HG02759 (cell line): ENCODE data around the gene FKBP9.
"Not testable (repeated sequence)": the region's sequence is repeated elsewhere in the genome, so short reads cannot be mapped to it uniquely, and the experiment has no call there.

Source experiments
- ATAC-seq: cut with Tn5 transposase; IDR thresholded peaks from one replicate; pipeline ENCODE4 v1.9.1; 2021; ENCODE audit warnings: mild to moderate bottlenecking, moderate library complexity; ENCODE audit not compliant: unreplicated experiment

Gene FKBP9

GRCh38 chr7:32957326-32958045 is at the start of gene FKBP9:
Gene FKBP9, plus strand, starts transcription at chr7:32957440. Its CDS starts 134 bp downstream, at chr7:32957574.
- peak; percentile 87 for ATAC-seq

GRCh38 chr7:32910195-32910594 is 47.0 kb upstream of the FKBP9 start:
- no peak for ATAC-seq

- no peak for ATAC-seq
Observed at GRCh38 chr7:32914184-32914583, 43.1 kb upstream of the FKBP9 start.

- ATAC-seq, result no peak
Observed at GRCh38 chr7:32915041-32915536, 42.2 kb upstream of the FKBP9 start.

GRCh38 chr7:32916006-32916405 is 41.2 kb upstream of the FKBP9 start:
- no peak for ATAC-seq

GRCh38 chr7:32916994-32917393 is 40.2 kb upstream of the FKBP9 start:
- not testable (repeated sequence) for ATAC-seq

- no peak for ATAC-seq
Observed at GRCh38 chr7:32921896-32922295, 35.3 kb upstream of the FKBP9 start.

- ATAC-seq, result no peak
Observed at GRCh38 chr7:32928785-32929298, 28.4 kb upstream of the FKBP9 start.

- no peak for ATAC-seq
Observed at GRCh38 chr7:32929430-32930143, 27.7 kb upstream of the FKBP9 start.

- ATAC-seq, result no peak
Observed at GRCh38 chr7:32930378-32930777, 26.9 kb upstream of the FKBP9 start.

GRCh38 chr7:32935558-32935957 is 21.7 kb upstream of the FKBP9 start:
- no peak for ATAC-seq

GRCh38 chr7:32936689-32937088 is 20.6 kb upstream of the FKBP9 start:
- no peak for ATAC-seq

GRCh38 chr7:32937344-32938174 is 19.7 kb upstream of the FKBP9 start:
- no peak for ATAC-seq

- ATAC-seq, result no peak
Observed at GRCh38 chr7:32941181-32941580, 16.1 kb upstream of the FKBP9 start.

- ATAC-seq, result peak; percentile 31
Observed at GRCh38 chr7:32941681-32942414, 15.4 kb upstream of the FKBP9 start.

- peak; percentile 87 for ATAC-seq
Observed at GRCh38 chr7:32942415-32943251, 14.6 kb upstream of the FKBP9 start.

GRCh38 chr7:32943252-32944030 is 13.8 kb upstream of the FKBP9 start:
- no peak for ATAC-seq

- ATAC-seq, result no peak
Observed at GRCh38 chr7:32947420-32947983, 9.7 kb upstream of the FKBP9 start.
